Lung microvascular endothelial cell (primary cell): Measurements from ENCODE around the gene KCNJ4. TPM values are rescaled to one million over a fixed set of nuclear protein-coding genes. Genes with fewer than 3 reads are reported as not detected.
"Not testable (repeated sequence)": the region's sequence is repeated elsewhere in the genome, so short reads cannot be mapped to it uniquely, and the experiment has no call there.

Experiments
- DNase-seq, 2 donors: peaks; one replicate each; pipeline versions ENCODE4 v3.0.0 to v3.0.0-alpha.2; 2010; ENCODE audit warnings: low read depth in 2 of 2
- total RNA-seq: library from RNA; depleted of rRNA; stranded (reverse); fragments of >200 nt; gene quantifications from 2 replicates; pipeline ENCODE4 v1.2.1, GENCODE V29; 2014

Gene KCNJ4
- total RNA-seq, 1 donor from 2014 or later: not detected

- not testable (repeated sequence) for DNase-seq
These were observed 68.1 kb downstream of the KCNJ4 start for GRCh38 chr22:38386918-38387317.

GRCh38 chr22:38383417-38383816, 71.6 kb downstream of the KCNJ4 start:
- no peak for DNase-seq

- DNase-seq: not testable (repeated sequence)
These were observed 73.6 kb downstream of the KCNJ4 start for GRCh38 chr22:38381371-38381770.

Other genes with a start within 250 kb of the KCNJ4 start
- gene TMEM184B, start 182.2 kb downstream of the KCNJ4 start, total RNA-seq: 26.0 and 26.2 TPM in 2 replicates
- gene CSNK1E, start 137.8 kb downstream of the KCNJ4 start, total RNA-seq: 62.5 and 101 TPM in 2 replicates
- gene KDELR3, start 12.9 kb upstream of the KCNJ4 start, total RNA-seq: 15.7 and 23.5 TPM in 2 replicates
- gene DDX17, start 51.1 kb upstream of the KCNJ4 start, total RNA-seq: 267 and 371 TPM in 2 replicates
- gene DMC1, start 115.0 kb upstream of the KCNJ4 start, total RNA-seq: 0.22 and 0.60 TPM in 2 replicates
- gene FAM227A, start 201.2 kb upstream of the KCNJ4 start, total RNA-seq: under 0.01 and 0.20 TPM in 2 replicates
- 15.7 TPM in 2 replicates for gene CBY1, start 201.4 kb upstream of the KCNJ4 start, total RNA-seq
- 68.2 and 74.8 TPM in 2 replicates for gene TOMM22, start 226.8 kb upstream of the KCNJ4 start, total RNA-seq
- gene JOSD1, start 245.7 kb upstream of the KCNJ4 start, total RNA-seq: 60.4 and 75.6 TPM in 2 replicates